ENCODE results near the gene STK38.

STK38 gene

DNA sequence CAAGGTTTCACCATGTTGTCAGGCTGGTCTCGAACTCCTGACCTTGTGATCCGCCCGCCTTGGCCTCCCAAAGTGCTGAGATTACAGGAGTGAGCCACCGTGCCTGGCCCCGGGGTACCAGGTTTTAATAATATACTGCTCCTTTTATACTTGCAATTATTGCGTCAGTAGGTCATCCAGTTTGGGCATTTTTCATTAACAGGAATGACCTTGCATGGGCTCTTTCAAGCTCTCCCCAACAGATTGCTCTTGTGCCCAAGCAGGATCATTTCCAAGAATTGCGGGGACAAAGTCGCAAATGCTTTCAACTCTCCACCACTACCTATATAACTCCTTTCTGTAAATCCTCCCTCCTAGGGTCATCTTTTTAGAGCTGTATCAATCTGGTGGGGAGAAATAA, 23.8 kb downstream of the STK38 start:
- Histone ChIP-seq H3K36me3 (peaks cover 25% of the 10 kb centered on the region), H3K9me3 (no peaks in the 10 kb centered on the region), H3K4me1 (no peaks in the 10 kb centered on the region), H3K4me3 (ENCODE audit: low read depth, low read length) (no peak overlapping the region), H3K27me3 (no peaks in the 10 kb centered on the region)
- TF ChIP-seq, protein P1, sequence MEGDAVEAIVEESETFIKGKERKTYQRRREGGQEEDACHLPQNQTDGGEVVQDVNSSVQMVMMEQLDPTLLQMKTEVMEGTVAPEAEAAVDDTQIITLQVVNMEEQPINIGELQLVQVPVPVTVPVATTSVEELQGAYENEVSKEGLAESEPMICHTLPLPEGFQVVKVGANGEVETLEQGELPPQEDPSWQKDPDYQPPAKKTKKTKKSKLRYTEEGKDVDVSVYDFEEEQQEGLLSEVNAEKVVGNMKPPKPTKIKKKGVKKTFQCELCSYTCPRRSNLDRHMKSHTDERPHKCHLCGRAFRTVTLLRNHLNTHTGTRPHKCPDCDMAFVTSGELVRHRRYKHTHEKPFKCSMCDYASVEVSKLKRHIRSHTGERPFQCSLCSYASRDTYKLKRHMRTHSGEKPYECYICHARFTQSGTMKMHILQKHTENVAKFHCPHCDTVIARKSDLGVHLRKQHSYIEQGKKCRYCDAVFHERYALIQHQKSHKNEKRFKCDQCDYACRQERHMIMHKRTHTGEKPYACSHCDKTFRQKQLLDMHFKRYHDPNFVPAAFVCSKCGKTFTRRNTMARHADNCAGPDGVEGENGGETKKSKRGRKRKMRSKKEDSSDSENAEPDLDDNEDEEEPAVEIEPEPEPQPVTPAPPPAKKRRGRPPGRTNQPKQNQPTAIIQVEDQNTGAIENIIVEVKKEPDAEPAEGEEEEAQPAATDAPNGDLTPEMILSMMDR (IDR thresholded peaks at IDR 0.05; ENCODE audit: low read depth, low read length): no peak
- no peak for DNase-seq

DNA sequence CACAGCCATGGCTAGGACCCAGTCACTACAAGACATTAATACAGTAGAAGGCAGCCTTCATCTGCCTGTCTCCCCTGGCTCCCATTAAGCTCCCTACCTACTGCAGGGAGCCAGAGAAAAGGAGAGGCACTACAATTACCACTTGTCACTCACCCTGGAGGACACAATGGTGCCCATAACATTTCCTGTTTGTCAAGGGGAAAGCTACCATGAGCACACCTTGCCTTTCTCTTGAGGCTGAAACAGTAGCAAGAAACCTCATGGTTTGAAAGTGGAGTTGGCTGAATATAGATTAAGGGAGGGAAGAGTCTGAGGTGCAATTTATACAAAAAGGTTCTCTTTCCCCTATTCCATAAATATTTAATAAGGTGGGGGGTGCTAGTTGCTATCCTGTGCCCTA, 27.9 kb downstream of the STK38 start:
- Histone ChIP-seq H3K4me1 (no peaks in the 10 kb centered on the region), H3K9me3 (no peaks in the 10 kb centered on the region), H3K36me3 (peaks cover 16% of the 10 kb centered on the region), H3K4me3 (ENCODE audit: low read depth, low read length) (no peak overlapping the region), H3K27me3 (no peaks in the 10 kb centered on the region)
- no peak for DNase-seq
- TF ChIP-seq, protein P1 (IDR thresholded peaks at IDR 0.05; ENCODE audit: low read depth, low read length): no peak

DNA sequence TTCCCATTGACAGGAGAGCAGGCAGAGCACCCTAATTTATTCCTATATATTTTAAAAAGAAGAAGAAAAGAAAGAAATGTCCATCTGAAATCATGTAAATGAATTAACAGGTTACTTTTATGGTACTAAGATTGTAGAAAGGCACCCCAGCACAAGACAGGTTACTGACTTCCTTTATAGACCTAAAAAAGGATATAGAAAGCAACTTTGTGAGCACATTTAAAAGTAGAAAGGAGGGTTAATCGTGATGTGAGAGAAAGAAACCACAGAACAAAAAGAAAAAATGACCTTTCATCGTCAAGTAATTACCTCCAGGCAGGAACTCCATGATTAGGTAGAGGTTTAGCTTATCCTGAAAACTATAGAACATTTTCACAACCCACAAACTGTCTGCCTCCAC, 29.9 kb downstream of the STK38 start:
- Histone ChIP-seq H3K9me3 (no peaks in the 10 kb centered on the region), H3K36me3 (peaks cover 5% of the 10 kb centered on the region), H3K4me1 (no peaks in the 10 kb centered on the region), H3K27me3 (no peaks in the 10 kb centered on the region), H3K4me3 (ENCODE audit: low read depth, low read length) (no peak overlapping the region)
- TF ChIP-seq, protein P1 (IDR thresholded peaks at IDR 0.05; ENCODE audit: low read depth, low read length): no peak
- no peak for DNase-seq

DNA sequence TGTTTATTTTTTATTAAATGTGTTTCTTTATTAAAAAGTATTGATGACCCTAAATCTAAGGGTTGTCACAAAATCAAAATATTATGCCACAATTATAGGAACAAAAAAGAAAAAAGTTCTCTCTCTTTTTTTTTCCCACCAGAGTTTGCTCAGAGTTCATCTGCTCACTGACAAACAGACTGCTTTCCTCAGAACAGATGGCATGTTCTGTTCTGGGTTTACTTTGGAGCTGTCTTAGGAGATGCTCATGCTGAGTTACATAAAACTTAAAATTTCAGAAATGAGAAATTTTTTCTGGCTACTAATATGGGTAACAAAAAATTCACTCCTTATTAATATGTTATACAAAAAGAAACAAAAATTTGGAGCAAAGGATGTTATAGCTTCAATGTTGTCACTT, 30.3 kb downstream of the STK38 start:
- Histone ChIP-seq H3K4me1 (no peaks in the 10 kb centered on the region), H3K9me3 (no peaks in the 10 kb centered on the region), H3K4me3 (ENCODE audit: low read depth, low read length) (no peak overlapping the region), H3K27me3 (no peaks in the 10 kb centered on the region), H3K36me3 (peaks cover 1% of the 10 kb centered on the region)
- no peak for DNase-seq
- TF ChIP-seq, protein P1 (IDR thresholded peaks at IDR 0.05; ENCODE audit: low read depth, low read length): no peak

DNA sequence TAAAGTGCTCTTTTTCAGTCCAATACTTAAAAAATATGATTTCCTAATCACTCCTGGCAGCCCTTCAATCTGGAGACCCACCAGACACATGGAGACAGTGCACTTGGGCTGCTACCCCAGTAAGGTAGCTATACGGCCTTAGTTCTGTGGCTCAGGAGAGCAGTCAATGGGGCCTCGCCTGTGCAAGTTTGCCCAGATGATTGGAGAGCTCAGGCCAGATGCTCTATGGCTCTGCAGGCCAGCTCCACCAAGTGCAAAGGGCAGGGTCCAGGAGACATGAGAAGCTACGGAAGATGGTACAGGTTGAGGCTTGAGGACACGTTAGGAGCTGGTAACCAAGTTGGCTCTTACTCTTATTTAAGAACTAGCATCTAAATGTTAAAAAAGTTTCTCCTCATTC, 30.7 kb downstream of the STK38 start:
- Histone ChIP-seq H3K9me3 (no peaks in the 10 kb centered on the region), H3K27me3 (no peaks in the 10 kb centered on the region), H3K4me1 (no peaks in the 10 kb centered on the region), H3K4me3 (ENCODE audit: low read depth, low read length) (no peak overlapping the region), H3K36me3 (peaks cover 4% of the 10 kb centered on the region)
- no peak for DNase-seq
- TF ChIP-seq, protein P1 (IDR thresholded peaks at IDR 0.05; ENCODE audit: low read depth, low read length): no peak

DNA sequence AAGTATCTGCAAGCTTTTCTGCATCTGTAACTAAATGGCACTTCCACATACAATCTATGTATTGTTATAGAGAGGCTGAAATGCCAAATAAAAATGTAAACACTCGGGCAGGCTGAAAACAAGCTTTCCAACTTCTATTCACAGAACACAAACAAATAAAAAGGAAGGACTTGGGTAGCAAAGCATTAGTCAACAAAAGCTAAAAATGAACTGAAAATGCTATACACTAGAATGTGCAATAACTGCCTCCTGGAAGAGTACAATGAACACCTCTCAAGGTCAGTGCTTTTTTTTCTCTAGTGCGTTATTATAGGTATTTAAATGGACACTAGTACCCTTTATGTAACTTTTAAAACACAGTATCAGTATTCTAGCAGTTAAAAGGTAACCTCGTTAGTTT, 31.4 kb downstream of the STK38 start:
- no peak overlapping the region for H3K4me3 ChIP-seq (ENCODE audit: low read depth, low read length)
- peaks cover 4% of the 10 kb centered on the region for H3K36me3 ChIP-seq
- no peaks in the 10 kb centered on the region for H3K9me3 ChIP-seq
- TF ChIP-seq, protein P1 (IDR thresholded peaks at IDR 0.05; ENCODE audit: low read depth, low read length): no peak
- no peaks in the 10 kb centered on the region for H3K27me3 ChIP-seq
- no peaks in the 10 kb centered on the region for H3K4me1 ChIP-seq
- no peak for DNase-seq

All from BE2C (cell line).